Activated CD4-positive, alpha-beta T cell treated with anti-CD3 and anti-CD28 coated beads for 36 hours (primary cell): Measurements from ENCODE around the gene C12orf56. TPM values are rescaled to one million over a fixed set of nuclear protein-coding genes. Genes with fewer than 3 reads are reported as not detected.

ENCODE experiments used
- ATAC-seq: fragments of 200-7000 bp; cut with Tn5 transposase; one replicate; pipeline ENCODE4 v1.10.0; 2021; ENCODE audit warnings: mild to moderate bottlenecking, moderate library complexity
- CTCF ChIA-PET: fragments of 350-600 bp; sonication (Branson Sonifier 250); formaldehyde crosslinking; loops from one replicate; lab custom pipeline; 2021; ENCODE audit warnings: antibody characterized with exemption; lab: Charles Lee
- POLR2A ChIA-PET: fragments of 350-600 bp; sonication (Branson Sonifier 250); formaldehyde crosslinking; loops from one replicate; lab custom pipeline; 2021; ENCODE audit warnings: antibody characterized with exemption, inconsistent platforms; lab: Charles Lee
- DNase-seq: peaks from one replicate; pipeline ENCODE4 v3.0.0-alpha.2; 2020
- H3K27ac Mint-ChIP-seq: one replicate; pipeline ENCODE4 v1.8.0; 2021; ENCODE audit warnings: mixed read lengths
- H3K27me3 Mint-ChIP-seq: one replicate; pipeline ENCODE4 v1.8.0; 2021; ENCODE audit warnings: mixed read lengths
- H3K36me3 Mint-ChIP-seq: one replicate; pipeline ENCODE4 v1.8.0; 2021; ENCODE audit warnings: low read depth, mixed read lengths
- H3K4me1 Mint-ChIP-seq: one replicate; pipeline ENCODE4 v1.8.0; 2021; ENCODE audit warnings: mixed read lengths
- H3K4me3 Mint-ChIP-seq: one replicate; pipeline ENCODE4 v1.8.0; 2021; ENCODE audit warnings: mild to moderate bottlenecking, moderate library complexity, mixed read lengths
- H3K9me3 Mint-ChIP-seq: one replicate; pipeline ENCODE4 v1.8.0; 2021; ENCODE audit warnings: low read depth, mixed read lengths
- intact Hi-C, 2 experiments: fragments of 100-400 bp; cut with DNase I in 1 of 2; cut with micrococcal nuclease in 1 of 2; formaldehyde crosslinking; loops; one replicate each; pipeline versions ENCODE4 v1.14.2 to v1.15.1; 2022 to 2024; cut with DNase I, micrococcal nuclease
- total RNA-seq, 2 experiments: library from RNA; stranded (reverse); gene quantifications; one replicate each; pipeline ENCODE4 v1.2.3, GENCODE V29; 2021

Gene C12orf56
- total RNA-seq, 2 experiments from 2014 or later, result not detected

- Mint-ChIP-seq H3K4me3 (no peak overlapping the region), H3K4me1 (no peaks in the 10 kb centered on the region), H3K27ac (no peak overlapping the region), H3K27me3 (peaks cover 3% of the 10 kb centered on the region), H3K36me3 (no peaks in the 10 kb centered on the region), H3K9me3 (no peaks in the 10 kb centered on the region)
- ChIA-PET CTCF (interaction anchor here (0.6 to 1.2 kb wide), 3 partner anchors 10 to 741 kb away, joined by 3 read pairs; no protein-coding TSS in a partner anchor), POLR2A (no interaction called here)
- DNase-seq (no peak), ATAC-seq (no peak)
- intact Hi-C loops, result no loop called here
These were observed 122.1 kb downstream of the C12orf56 start for GRCh38 chr12:64268409-64268808.

GRCh38 chr12:64265839-64266238, 124.7 kb downstream of the C12orf56 start:
- H3K9me3 Mint-ChIP-seq, result no peaks in the 10 kb centered on the region
- H3K36me3 Mint-ChIP-seq, result no peaks in the 10 kb centered on the region
- no peak for DNase-seq
- no peak overlapping the region for H3K27ac Mint-ChIP-seq
- POLR2A ChIA-PET, result no interaction called here
- ATAC-seq, result no peak
- H3K27me3 Mint-ChIP-seq, result peaks cover 3% of the 10 kb centered on the region
- H3K4me1 Mint-ChIP-seq, result no peaks in the 10 kb centered on the region
- no peak overlapping the region for H3K4me3 Mint-ChIP-seq
- CTCF ChIA-PET, result interaction anchor here (1.1 kb wide), 1 partner anchor 9 kb away, joined by 3 read pairs; no protein-coding TSS in a partner anchor
- intact Hi-C loops, result no loop called here

DNA sequence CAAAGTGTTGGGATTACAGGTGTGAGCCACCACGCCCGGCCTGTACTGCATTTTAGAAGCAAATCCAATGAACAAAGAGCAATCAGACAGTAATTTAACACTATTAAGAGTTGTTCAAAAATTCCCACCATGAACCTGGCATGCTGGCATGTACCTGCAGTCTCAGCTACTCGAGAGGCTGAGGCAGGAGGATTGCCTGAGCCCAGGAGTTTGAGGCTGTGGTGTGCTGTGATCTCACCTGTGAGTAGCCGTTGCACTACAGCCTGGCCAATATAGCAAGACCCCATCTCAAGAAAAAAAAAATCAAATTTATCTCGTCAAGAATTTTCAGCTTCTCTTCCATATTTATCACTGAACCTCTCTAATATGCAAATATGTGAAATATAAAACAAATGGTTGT, 128.7 kb downstream of the C12orf56 start:
- Mint-ChIP-seq H3K9me3 (no peaks in the 10 kb centered on the region), H3K4me3 (no peak overlapping the region), H3K4me1 (no peaks in the 10 kb centered on the region), H3K36me3 (no peaks in the 10 kb centered on the region), H3K27ac (no peak overlapping the region), H3K27me3 (no peaks in the 10 kb centered on the region)
- ATAC-seq (no peak), DNase-seq (no peak)
- POLR2A ChIA-PET, result no interaction called here
- CTCF ChIA-PET, result interaction anchor here (1.0 to 1.8 kb wide), 2 partner anchors 9 to 425 kb away, joined by 3 read pairs; no protein-coding TSS in a partner anchor
- intact Hi-C loops, result no loop called here

- DNase-seq, result no peak
- Mint-ChIP-seq H3K4me3 (no peak overlapping the region), H3K36me3 (no peaks in the 10 kb centered on the region), H3K9me3 (no peaks in the 10 kb centered on the region), H3K27me3 (no peaks in the 10 kb centered on the region), H3K4me1 (no peaks in the 10 kb centered on the region), H3K27ac (no peak overlapping the region)
- ChIA-PET CTCF (interaction anchor here (0.9 to 1.4 kb wide), 3 partner anchors 10 to 415 kb away, joined by 3 to 5 read pairs (median 3); no protein-coding TSS in a partner anchor), POLR2A (no interaction called here)
- intact Hi-C loops, result loop anchor here (5.0 to 10.0 kb wide), 3 partner anchors 584 to 1156 kb away; no protein-coding TSS in a partner anchor
- no peak for ATAC-seq
These were observed 132.0 kb downstream of the C12orf56 start for GRCh38 chr12:64258576-64258975.

DNA sequence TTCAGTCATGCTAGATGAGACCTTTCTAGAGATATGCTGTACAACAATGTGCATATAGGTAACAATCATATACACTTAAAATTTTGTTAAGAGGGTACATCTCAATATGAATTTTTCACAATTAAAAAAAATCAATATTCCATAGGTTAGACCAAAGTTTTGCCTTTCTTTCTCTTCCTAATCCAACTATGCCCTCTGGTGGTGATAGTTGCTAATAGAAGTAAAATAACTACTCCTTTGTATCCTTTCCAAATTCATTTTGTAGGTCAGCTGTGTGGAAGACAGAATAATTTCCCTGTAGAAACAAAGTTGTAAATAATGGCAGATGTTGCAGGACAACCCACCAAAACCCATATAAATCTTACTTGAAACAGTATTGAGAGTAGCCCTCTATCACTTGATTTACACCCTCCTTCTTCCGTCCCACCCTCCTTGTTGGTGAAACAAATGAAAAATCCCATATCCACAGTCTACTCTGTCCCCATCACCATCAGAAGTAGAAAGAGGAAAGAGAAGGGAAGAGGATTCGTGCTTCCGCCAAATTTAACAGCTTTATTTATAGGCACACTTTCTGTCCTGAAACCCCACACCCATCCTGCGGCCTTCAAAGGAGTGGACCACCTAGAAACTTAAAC, 134.3 kb downstream of the C12orf56 start:
- ChIA-PET CTCF (interaction anchor here (0.7 to 1.9 kb wide), 12 partner anchors 9 to 429 kb away, joined by 3 to 8 read pairs (median 3); partner anchors contain the start of gene SRGAP1), POLR2A (no interaction called here)
- DNase-seq, result no peak
- Mint-ChIP-seq H3K4me3 (no peak overlapping the region), H3K27me3 (no peaks in the 10 kb centered on the region), H3K36me3 (no peaks in the 10 kb centered on the region), H3K27ac (no peak overlapping the region), H3K9me3 (no peaks in the 10 kb centered on the region), H3K4me1 (no peaks in the 10 kb centered on the region)
- ATAC-seq, result no peak
- intact Hi-C loops, result loop anchor here (1.0 to 10.0 kb wide), 9 partner anchors 412 to 1154 kb away; partner anchors contain the start of gene SRGAP1 (in 2 of the 2)

DNA sequence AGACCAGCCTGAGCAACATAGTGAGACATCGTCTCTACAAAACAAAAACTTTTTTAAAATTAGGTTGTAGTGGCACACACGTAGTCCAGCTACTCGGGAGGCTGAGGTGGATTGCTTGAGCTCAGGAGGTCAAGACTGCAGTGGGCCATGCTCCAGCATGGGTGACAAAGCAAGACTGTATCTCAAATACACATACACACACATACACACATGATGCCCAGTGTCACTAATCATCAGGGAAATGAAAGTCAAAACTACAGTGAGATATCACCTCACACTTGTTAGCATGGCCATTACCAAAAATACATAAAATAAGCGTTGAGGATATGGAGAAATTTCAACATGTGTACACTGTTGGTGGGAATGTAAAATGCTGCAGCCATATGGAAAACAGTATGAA, 135.3 kb downstream of the C12orf56 start:
- DNase-seq (no peak), ATAC-seq (no peak)
- Mint-ChIP-seq H3K27me3 (no peaks in the 10 kb centered on the region), H3K27ac (no peak overlapping the region), H3K4me3 (no peak overlapping the region), H3K9me3 (no peaks in the 10 kb centered on the region), H3K36me3 (no peaks in the 10 kb centered on the region), H3K4me1 (no peaks in the 10 kb centered on the region)
- intact Hi-C loops, result loop anchor here (5.0 to 10.0 kb wide), 3 partner anchors 580 to 1153 kb away; no protein-coding TSS in a partner anchor
- ChIA-PET POLR2A (no interaction called here), CTCF (interaction anchor here (0.5 to 1.9 kb wide), 7 partner anchors 249 to 759 kb away, joined by 3 to 8 read pairs (median 3); partner anchors contain the start of gene SRGAP1)

DNA sequence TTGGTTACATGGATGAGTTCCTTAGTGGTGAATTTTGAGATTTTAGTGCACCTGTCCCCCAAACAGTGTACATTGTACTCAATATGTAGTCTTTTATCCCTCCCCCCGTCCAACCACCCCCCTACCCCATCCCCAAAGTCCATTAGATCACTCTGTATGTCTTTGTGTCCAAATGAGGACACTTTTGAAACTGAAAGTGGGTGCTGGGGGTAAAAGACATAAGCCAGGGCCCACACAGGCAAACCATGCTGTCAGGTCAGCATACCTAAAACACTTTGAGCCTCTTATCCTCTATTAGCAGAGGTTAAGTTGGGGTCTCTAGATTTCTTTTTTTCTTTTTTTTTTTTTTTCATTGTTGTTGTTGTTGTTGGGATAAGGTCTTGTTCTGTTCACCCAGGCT, 137.2 kb downstream of the C12orf56 start:
- Mint-ChIP-seq H3K9me3 (no peaks in the 10 kb centered on the region), H3K4me3 (no peak overlapping the region), H3K27ac (no peak overlapping the region), H3K27me3 (no peaks in the 10 kb centered on the region), H3K4me1 (no peaks in the 10 kb centered on the region), H3K36me3 (no peaks in the 10 kb centered on the region)
- no peak for DNase-seq
- intact Hi-C loops, result loop anchor here in 1 of 2 experiments (10.0 kb wide), 1 partner anchor 579 kb away; no protein-coding TSS in a partner anchor
- ChIA-PET CTCF (no interaction called here), POLR2A (no interaction called here)
- ATAC-seq, result no peak

DNA sequence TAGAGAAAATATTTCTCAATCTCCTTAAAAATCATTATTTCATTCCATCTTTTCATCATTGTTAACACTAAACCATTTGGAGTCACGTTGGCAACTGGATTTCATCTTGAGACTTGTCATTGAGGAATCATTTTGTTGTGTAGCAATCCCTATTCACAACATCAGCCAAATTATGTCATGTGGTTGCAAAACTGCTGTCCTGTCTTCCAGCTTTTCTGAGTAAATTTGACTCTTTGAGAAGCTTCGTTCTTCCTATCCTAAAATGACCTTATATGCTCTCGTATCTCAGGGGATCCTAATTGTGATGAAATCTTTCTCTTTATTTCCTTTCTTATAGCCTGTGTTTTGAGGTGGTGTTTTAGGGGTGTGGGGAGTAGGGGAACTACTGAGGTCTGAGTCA, 137.9 kb downstream of the C12orf56 start:
- Mint-ChIP-seq H3K4me3 (no peak overlapping the region), H3K27ac (no peak overlapping the region), H3K36me3 (no peaks in the 10 kb centered on the region), H3K9me3 (no peaks in the 10 kb centered on the region), H3K4me1 (no peaks in the 10 kb centered on the region), H3K27me3 (no peaks in the 10 kb centered on the region)
- ATAC-seq (no peak), DNase-seq (no peak)
- ChIA-PET CTCF (interaction anchor here (0.6 kb wide), 1 partner anchor 102 kb away, joined by 3 read pairs; no protein-coding TSS in a partner anchor), POLR2A (no interaction called here)
- intact Hi-C loops, result loop anchor here in 1 of 2 experiments (10.0 kb wide), 1 partner anchor 578 kb away; no protein-coding TSS in a partner anchor

- no peaks in the 10 kb centered on the region for H3K9me3 Mint-ChIP-seq
- no peak for DNase-seq
- no peaks in the 10 kb centered on the region for H3K27me3 Mint-ChIP-seq
- no peak overlapping the region for H3K27ac Mint-ChIP-seq
- no peak for ATAC-seq
- H3K4me3 Mint-ChIP-seq, result no peak overlapping the region
- H3K4me1 Mint-ChIP-seq, result no peaks in the 10 kb centered on the region
- POLR2A ChIA-PET, result interaction anchor here (0.6 kb wide), 1 partner anchor 269 kb away, joined by 4 read pairs; no protein-coding TSS in a partner anchor
- intact Hi-C loops, result no loop called here
- H3K36me3 Mint-ChIP-seq, result no peaks in the 10 kb centered on the region
- CTCF ChIA-PET, result interaction anchor here (0.6 to 0.7 kb wide), 2 partner anchors 407 to 1152 kb away, joined by 3 read pairs; no protein-coding TSS in a partner anchor
These were observed 146.7 kb downstream of the C12orf56 start for GRCh38 chr12:64243809-64244208.

- no peaks in the 10 kb centered on the region for H3K27me3 Mint-ChIP-seq
- DNase-seq (no peak), ATAC-seq (no peak)
- ChIA-PET POLR2A (no interaction called here), CTCF (no interaction called here)
- no peaks in the 10 kb centered on the region for H3K9me3 Mint-ChIP-seq
- H3K4me3 Mint-ChIP-seq, result no peak overlapping the region
- no peak overlapping the region for H3K27ac Mint-ChIP-seq
- no peaks in the 10 kb centered on the region for H3K36me3 Mint-ChIP-seq
- H3K4me1 Mint-ChIP-seq, result no peaks in the 10 kb centered on the region
- intact Hi-C loops, result no loop called here
These were observed 149.8 kb downstream of the C12orf56 start for GRCh38 chr12:64240781-64241180.

DNA sequence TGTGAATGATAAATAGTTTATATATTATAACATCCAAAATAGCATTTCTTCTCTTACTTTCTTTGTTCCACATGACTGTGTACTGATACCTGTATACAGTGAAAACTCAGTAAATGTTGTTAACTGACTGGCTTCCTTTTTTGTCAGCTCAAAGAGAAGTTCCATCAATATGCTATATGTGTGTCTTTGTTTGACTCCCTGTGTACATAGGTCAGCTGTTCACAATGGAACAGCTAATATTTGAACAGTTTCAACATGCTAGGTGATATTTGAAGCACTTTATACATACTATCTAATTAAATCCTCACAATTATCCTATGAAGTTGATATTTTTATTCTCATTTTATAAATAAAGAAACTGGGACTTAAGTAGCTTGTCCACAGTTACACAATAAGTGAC, 153.2 kb downstream of the C12orf56 start:
- ChIA-PET POLR2A (no interaction called here), CTCF (interaction anchor here (0.8 to 1.6 kb wide), 3 partner anchors 19 to 559 kb away, joined by 3 to 4 read pairs (median 3); no protein-coding TSS in a partner anchor)
- ATAC-seq (no peak), DNase-seq (no peak)
- Mint-ChIP-seq H3K4me3 (no peak overlapping the region), H3K4me1 (no peaks in the 10 kb centered on the region), H3K27me3 (peaks cover 3% of the 10 kb centered on the region), H3K36me3 (no peaks in the 10 kb centered on the region), H3K27ac (no peak overlapping the region), H3K9me3 (no peaks in the 10 kb centered on the region)
- intact Hi-C loops, result no loop called here
